HepG2 (cell line): ENCODE results near the gene PTGIS. TPM values are rescaled to one million over a fixed set of nuclear protein-coding genes. Genes with fewer than 3 reads are reported as not detected.

Source experiments
- ATAC-seq: fragments of 200-7000 bp; cut with Tn5 transposase; 3 replicates; pipeline ENCODE4 v1.9.1; 2020; ENCODE audit warnings: mild to moderate bottlenecking, moderate library complexity
- BruUV-seq: library from RNA; stranded (reverse); fragments of 400-500 nt; replicated peaks from 2 replicates; lab custom pipeline; 2021; lab: Mats Ljungman, UMichigan
- CTCF ChIA-PET: fragments of 300-600 bp; formaldehyde crosslinking; extraction: SDS; loops from one replicate; lab custom pipeline; 2021; ENCODE audit warnings: low total read pairs, inconsistent platforms, low intra/inter-chr PET ratio; lab: Yijun Ruan, JAX
- POLR2A ChIA-PET: fragments of 350-600 bp; sonication (Branson Sonifier 250); formaldehyde crosslinking; loops from one replicate; lab custom pipeline; 2020; ENCODE audit warnings: antibody characterized with exemption, inconsistent platforms; lab: Yijun Ruan, JAX
- DNase-seq: peaks from one replicate; pipeline ENCODE4 v3.0.0-alpha.2; 2015; ENCODE audit warnings: low spot score
- FAIRE-seq: peaks from 3 replicates; lab custom pipeline; 2011; peaks lifted over from hg19 to GRCh38; lab: Jason Lieb, UNC
- H2AFZ ChIP-seq: one replicate; pipeline ENCODE4 v1.6.1; 2011; ENCODE audit warnings: low read length, inconsistent platforms
- H3K27ac ChIP-seq: fragments of 300-600 bp; 3 replicates; pipeline ENCODE4 v1.8.0; 2011; ENCODE audit warnings: mixed run types, mild to moderate bottlenecking, mixed read lengths, low read length, inconsistent platforms; ENCODE audit not compliant: insufficient read depth; ENCODE audit errors: extremely low read length
- H3K27me3 ChIP-seq, 2 experiments: fragments of 200-600 bp in 1 of 2; 2 replicates in 1 of 2; 3 replicates in 1 of 2; pipeline versions ENCODE4 v1.6.0 to v1.8.0; 2011; ENCODE audit warnings: low read length in 2 of 2, mild to moderate bottlenecking in 2 of 2, moderate library complexity in 2 of 2, inconsistent platforms in 1 of 2; ENCODE audit not compliant: insufficient read depth in 2 of 2, control insufficient read depth in 1 of 2
- H3K36me3 ChIP-seq, 2 experiments: fragments of 200-600 bp in 1 of 2; replicated peaks in 1 of 2; 2 replicates in 1 of 2; 3 replicates in 1 of 2; pipeline versions ENCODE4 v1.5.1 to v1.8.0; 2011; ENCODE audit warnings: low read length in 2 of 2, inconsistent platforms in 1 of 2; ENCODE audit not compliant: insufficient read depth in 2 of 2, control insufficient read depth in 1 of 2
- H3K4me1 ChIP-seq: 2 replicates; pipeline ENCODE4 v1.5.1; 2012; ENCODE audit warnings: low read length, inconsistent platforms; ENCODE audit not compliant: insufficient read depth
- H3K4me2 ChIP-seq: 2 replicates; pipeline ENCODE4 v1.6.0; 2011; ENCODE audit warnings: low read depth, low read length, inconsistent platforms
- H3K4me3 ChIP-seq, 3 experiments: fragments of 200-600 bp in 1 of 3; sonication (generic), shearing (Covaris generic) in 1 of 3; replicated peaks in 1 of 3; 2 replicates each; pipeline ENCODE4 v1.5.1; 2011 to 2016; ENCODE audit warnings: low read length in 3 of 3, inconsistent platforms in 2 of 3, low read depth in 2 of 3, mild to moderate bottlenecking in 2 of 3, control low read depth in 1 of 3, mixed read lengths in 1 of 3; ENCODE audit not compliant: insufficient read depth in 1 of 3
- H3K79me2 ChIP-seq: one replicate; pipeline ENCODE4 v1.6.1; 2011; ENCODE audit warnings: low read length, inconsistent platforms; ENCODE audit not compliant: insufficient read depth
- H3K9ac ChIP-seq: 2 replicates; pipeline ENCODE4 v1.6.0; 2011; ENCODE audit warnings: mild to moderate bottlenecking, low read depth, low read length, inconsistent platforms; ENCODE audit not compliant: insufficient read depth
- H3K9me3 ChIP-seq: 2 replicates; pipeline ENCODE4 v1.5.1; 2012; ENCODE audit warnings: mild to moderate bottlenecking, low read length
- H4K20me1 ChIP-seq: 2 replicates; pipeline ENCODE4 v1.6.0; 2011; ENCODE audit warnings: inconsistent platforms, mild to moderate bottlenecking, low read length, moderate library complexity; ENCODE audit not compliant: insufficient read depth
- ETV5 ChIP-seq: IDR thresholded peaks from 2 replicates; pipeline ENCODE4 v1.6.1; 2018; ENCODE audit warnings: missing biosample characterization, missing genetic modification reagents, inconsistent platforms, borderline replicate concordance
- HOXA9 ChIP-seq: sonication (generic); formaldehyde crosslinking; IDR thresholded peaks from 2 replicates; pipeline ENCODE4 v1.8.1; 2022; ENCODE audit warnings: missing genetic modification reagents, mild to moderate bottlenecking, moderate library complexity, borderline replicate concordance
- KAT8 ChIP-seq: IDR thresholded peaks from 2 replicates; pipeline ENCODE4 v1.6.1; 2016; ENCODE audit warnings: missing genetic modification reagents, missing compliant biosample characterization
- KLF11 ChIP-seq: IDR thresholded peaks from 2 replicates; pipeline ENCODE4 v1.6.1; 2016; ENCODE audit warnings: missing compliant biosample characterization
- MAF1 ChIP-seq: sonication (generic); formaldehyde crosslinking; IDR thresholded peaks from 2 replicates; pipeline ENCODE4 v1.5.0; 2020; ENCODE audit warnings: missing genetic modification reagents, borderline replicate concordance
- MYNN ChIP-seq: sonication (generic); formaldehyde crosslinking; IDR thresholded peaks from 2 replicates; pipeline ENCODE4 v1.4.0; 2020; ENCODE audit warnings: mild to moderate bottlenecking, low read depth, missing genetic modification reagents
- MZF1 ChIP-seq: sonication (generic); formaldehyde crosslinking; IDR thresholded peaks from 2 replicates; pipeline ENCODE4 v1.8.1; 2023; ENCODE audit warnings: mild to moderate bottlenecking, missing genetic modification reagents, borderline replicate concordance
- PRMT3 ChIP-seq: sonication (generic); formaldehyde crosslinking; IDR thresholded peaks from 2 replicates; pipeline ENCODE4 v1.8.1; 2022; ENCODE audit warnings: low read depth, mild to moderate bottlenecking, moderate library complexity, missing genetic modification reagents, borderline replicate concordance
- SIN3A ChIP-seq: IDR thresholded peaks from 2 replicates; pipeline ENCODE4 v1.6.1; 2011; ENCODE audit warnings: low read depth, mild to moderate bottlenecking, control low read depth, low read length, borderline replicate concordance
- SIX4 ChIP-seq: sonication (generic); formaldehyde crosslinking; IDR thresholded peaks from 2 replicates; pipeline ENCODE4 v1.4.0; 2020; ENCODE audit warnings: missing genetic modification reagents
- SRSF4 ChIP-seq: fragments of 200-400 bp; formaldehyde crosslinking; IDR thresholded peaks from one replicate; pipeline ENCODE4 v1.6.1; 2018; ENCODE audit warnings: mild to moderate bottlenecking, low read depth, low read length, moderate library complexity; ENCODE audit not compliant: poor library complexity, severe bottlenecking
- THYN1 ChIP-seq: sonication (generic); formaldehyde crosslinking; IDR thresholded peaks from 2 replicates; pipeline ENCODE4 v1.8.1; 2023; ENCODE audit warnings: low read depth, mild to moderate bottlenecking, moderate library complexity, missing genetic modification reagents, borderline replicate concordance
- XRCC5 ChIP-seq: fragments of 200-400 bp; formaldehyde crosslinking; optimal IDR thresholded peaks from 2 replicates; pipeline ENCODE3; 2017; ENCODE audit warnings: mild to moderate bottlenecking, low read length
- ZBTB25 ChIP-seq: IDR thresholded peaks from 2 replicates; pipeline ENCODE4 v1.6.1; 2018; ENCODE audit warnings: missing genetic modification reagents
- ZNF496 ChIP-seq: sonication (generic); formaldehyde crosslinking; IDR thresholded peaks from 2 replicates; pipeline ENCODE4 v1.8.1; 2023; ENCODE audit warnings: mild to moderate bottlenecking, moderate library complexity, missing genetic modification reagents; ENCODE audit not compliant: insufficient replicate concordance
- ZNF552 ChIP-seq: sonication (generic); formaldehyde crosslinking; IDR thresholded peaks from 2 replicates; pipeline ENCODE4 v1.9.0; 2022; ENCODE audit warnings: missing genetic modification reagents, mild to moderate bottlenecking, borderline replicate concordance
- ZNF652 ChIP-seq: IDR thresholded peaks from 2 replicates; pipeline ENCODE4 v1.6.1; 2016; ENCODE audit warnings: low read depth, borderline replicate concordance
- ZNF775 ChIP-seq: sonication (generic); formaldehyde crosslinking; IDR thresholded peaks from 2 replicates; pipeline ENCODE4 v1.4.0; 2020; ENCODE audit warnings: missing genetic modification reagents, mild to moderate bottlenecking, moderate library complexity, borderline replicate concordance
- ZNF816 ChIP-seq: sonication (generic); formaldehyde crosslinking; IDR thresholded peaks from 2 replicates; pipeline ENCODE4 v1.8.0; 2022; ENCODE audit warnings: missing genetic modification reagents, mild to moderate bottlenecking, borderline replicate concordance
- WGBS: methylation state at CpG from one replicate; pipeline ENCODE4 v1.1.6; 2017; ENCODE audit warnings: low lambda C conversion rate; 5-methylcytosine and 5-hydroxymethylcytosine counted together
- in situ Hi-C: cut with HindIII; loops from 2 replicates; pipeline ENCODE4 v1.10.0; 2017; ENCODE audit warnings: low pct_unique_long_range_greater_than_20kb; ENCODE audit not compliant: extremely low pct_ligation_motif_present
- intact Hi-C: fragments of 100-400 bp; cut with micrococcal nuclease; formaldehyde crosslinking; loops from one replicate; pipeline ENCODE4 v1.10.0; 2022; ENCODE audit not compliant: unreplicated experiment
- polyA plus RNA-seq, 8 experiments: library from polyadenylated mRNA; depleted of rRNA in 3 of 8; stranded (reverse) in 7 of 8; unstranded in 1 of 8; fragments of >200 nt; fragmentation: Illumina TruSeq in 4 of 8; extraction: Trizol in 4 of 8; gene quantifications; 2 replicates each; pipeline versions ENCODE4 v1.2.1 to v1.2.3, GENCODE V29; 2011 to 2016; ENCODE audit warnings: low read depth in 4 of 8, missing spikeins in 1 of 8, mixed read lengths in 1 of 8; ENCODE audit not compliant: insufficient read depth in 1 of 8
- total RNA-seq, 5 experiments: library from RNA; depleted of rRNA; stranded (reverse); fragments of >200 nt; fragmentation: Illumina TruSeq; extraction: Trizol; gene quantifications; 2 replicates each; pipeline ENCODE4 v1.2.3, GENCODE V29; 2016; ENCODE audit warnings: low read depth in 1 of 5
- TF ChIP-seq, protein P1 (sequence below): sonication (generic); formaldehyde crosslinking; conservative IDR thresholded peaks from 2 replicates; pipeline ENCODE4 v1.8.1; 2023; ENCODE audit warnings: missing genetic modification reagents
- TF ChIP-seq, protein P2 (sequence below): sonication (generic); formaldehyde crosslinking; conservative IDR thresholded peaks from 2 replicates; pipeline ENCODE4 v1.4.0; 2020; ENCODE audit warnings: missing genetic modification reagents

Gene PTGIS
- total and polyA plus RNA-seq, 2 of the 13 experiments (the other 11 are each of a cell fraction or from before 2014, with no cell fraction given): not detected

DNA sequence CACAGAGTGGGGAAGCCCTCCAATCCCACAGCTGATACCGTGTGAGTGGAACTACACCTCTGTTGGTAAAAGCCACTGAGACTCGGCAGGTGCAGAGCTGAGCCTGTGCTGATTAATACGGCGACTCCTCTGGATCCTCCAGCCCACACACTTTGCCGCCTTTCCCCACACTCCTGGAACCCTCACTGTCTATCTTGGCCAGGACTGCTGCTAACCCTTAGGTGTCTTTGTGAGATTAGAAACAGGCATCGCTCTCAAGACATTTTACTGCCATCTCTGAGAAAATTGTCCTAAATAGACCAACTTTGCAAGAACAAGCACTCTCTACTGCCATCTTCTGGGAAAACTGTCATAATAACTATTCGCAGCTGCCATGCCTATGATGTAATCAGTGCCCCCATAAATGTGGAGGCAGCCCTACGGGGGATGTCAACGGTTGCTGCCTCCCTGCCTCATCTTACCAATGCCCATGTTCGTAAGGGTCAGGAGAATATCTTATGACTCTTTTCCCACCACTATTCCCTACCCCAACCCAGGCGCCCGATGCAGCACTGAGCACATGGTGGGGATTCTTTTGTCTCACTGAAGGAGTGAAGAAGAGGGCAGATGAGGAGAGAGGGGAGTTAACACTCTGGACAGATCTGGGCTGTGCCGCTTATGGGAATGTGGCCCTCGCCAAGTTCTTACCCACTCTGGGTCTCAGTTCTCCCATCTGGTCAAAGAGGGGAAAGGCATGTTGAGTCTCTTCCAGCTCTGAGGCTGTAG lies 59.3 kb downstream of the PTGIS start:
- Histone ChIP-seq H2AFZ (no peak overlapping the region), H3K4me1 (no peaks in the 10 kb centered on the region), H3K4me2 (no peak overlapping the region), H3K27ac (no peak overlapping the region), H3K9me3 (no peaks in the 10 kb centered on the region), H3K36me3 (no peaks in the 10 kb centered on the region), H3K79me2 (no peaks in the 10 kb centered on the region), H3K27me3 (peaks cover 1 to 40% of the 10 kb centered on the region in 2 experiments; a peak in 3 of 5 replicates), H3K4me3 (no peak overlapping the region), H4K20me1 (no peaks in the 10 kb centered on the region), H3K9ac (no peak overlapping the region)
- DNase-seq (peak; percentile 56), FAIRE-seq (peak; percentile 94), ATAC-seq (peak; percentile 60)
- no TSS peak for BruUV-seq
- POLR2A ChIA-PET: no interaction called here
- in situ Hi-C loops: no loop called here
- intact Hi-C loops: loop anchor here (1.0 kb wide), 3 partner anchors 24 to 174 kb away; no protein-coding TSS in a partner anchor
- CTCF ChIA-PET: interaction anchor here (0.7 to 6.6 kb wide), 7 partner anchors 13 to 174 kb away, joined by 3 to 134 read pairs (median 4); no protein-coding TSS in a partner anchor
- WGBS: 28% methylated on average over 14 of the region's 14 CpGs
- TF ChIP-seq ZNF816 (CRISPR knock-in tag): no peak
- no peak for TF ChIP-seq MAF1 (CRISPR knock-in tag)
- no peak for TF ChIP-seq ZNF552 (CRISPR knock-in tag)
- no peak for TF ChIP-seq SRSF4
- no peak for TF ChIP-seq PRMT3 (CRISPR knock-in tag)
- TF ChIP-seq SIN3A: no peak
- TF ChIP-seq, protein P1, sequence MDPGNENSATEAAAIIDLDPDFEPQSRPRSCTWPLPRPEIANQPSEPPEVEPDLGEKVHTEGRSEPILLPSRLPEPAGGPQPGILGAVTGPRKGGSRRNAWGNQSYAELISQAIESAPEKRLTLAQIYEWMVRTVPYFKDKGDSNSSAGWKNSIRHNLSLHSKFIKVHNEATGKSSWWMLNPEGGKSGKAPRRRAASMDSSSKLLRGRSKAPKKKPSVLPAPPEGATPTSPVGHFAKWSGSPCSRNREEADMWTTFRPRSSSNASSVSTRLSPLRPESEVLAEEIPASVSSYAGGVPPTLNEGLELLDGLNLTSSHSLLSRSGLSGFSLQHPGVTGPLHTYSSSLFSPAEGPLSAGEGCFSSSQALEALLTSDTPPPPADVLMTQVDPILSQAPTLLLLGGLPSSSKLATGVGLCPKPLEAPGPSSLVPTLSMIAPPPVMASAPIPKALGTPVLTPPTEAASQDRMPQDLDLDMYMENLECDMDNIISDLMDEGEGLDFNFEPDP: 0 out of 2 replicates have a peak, but pooled peaks have one; percentile 71
- no peak; the same call in 1 of the 2 replicates for TF ChIP-seq ZBTB25 (CRISPR knock-in tag)
- no peak for TF ChIP-seq SIX4 (CRISPR knock-in tag)
- TF ChIP-seq ZNF496 (CRISPR knock-in tag): no peak
- TF ChIP-seq ZNF775 (CRISPR knock-in tag): no peak
- TF ChIP-seq HOXA9: no peak
- TF ChIP-seq, protein P2, sequence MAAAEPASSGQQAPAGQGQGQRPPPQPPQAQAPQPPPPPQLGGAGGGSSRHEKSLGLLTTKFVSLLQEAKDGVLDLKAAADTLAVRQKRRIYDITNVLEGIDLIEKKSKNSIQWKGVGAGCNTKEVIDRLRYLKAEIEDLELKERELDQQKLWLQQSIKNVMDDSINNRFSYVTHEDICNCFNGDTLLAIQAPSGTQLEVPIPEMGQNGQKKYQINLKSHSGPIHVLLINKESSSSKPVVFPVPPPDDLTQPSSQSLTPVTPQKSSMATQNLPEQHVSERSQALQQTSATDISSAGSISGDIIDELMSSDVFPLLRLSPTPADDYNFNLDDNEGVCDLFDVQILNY (CRISPR knock-in tag): no peak
- no peak for TF ChIP-seq KLF11
- no peak for TF ChIP-seq MYNN (CRISPR knock-in tag)
- TF ChIP-seq THYN1 (CRISPR knock-in tag): no peak
- no peak for TF ChIP-seq ZNF652 (CRISPR knock-in tag)
- no peak for TF ChIP-seq MZF1 (CRISPR knock-in tag)
- TF ChIP-seq XRCC5: peak; percentile 53
- TF ChIP-seq KAT8 (CRISPR knock-in tag): no peak
- no peak for TF ChIP-seq ETV5 (CRISPR knock-in tag)
